ENCODE results near the gene EXOC3.

The EXOC3 gene

DNA sequence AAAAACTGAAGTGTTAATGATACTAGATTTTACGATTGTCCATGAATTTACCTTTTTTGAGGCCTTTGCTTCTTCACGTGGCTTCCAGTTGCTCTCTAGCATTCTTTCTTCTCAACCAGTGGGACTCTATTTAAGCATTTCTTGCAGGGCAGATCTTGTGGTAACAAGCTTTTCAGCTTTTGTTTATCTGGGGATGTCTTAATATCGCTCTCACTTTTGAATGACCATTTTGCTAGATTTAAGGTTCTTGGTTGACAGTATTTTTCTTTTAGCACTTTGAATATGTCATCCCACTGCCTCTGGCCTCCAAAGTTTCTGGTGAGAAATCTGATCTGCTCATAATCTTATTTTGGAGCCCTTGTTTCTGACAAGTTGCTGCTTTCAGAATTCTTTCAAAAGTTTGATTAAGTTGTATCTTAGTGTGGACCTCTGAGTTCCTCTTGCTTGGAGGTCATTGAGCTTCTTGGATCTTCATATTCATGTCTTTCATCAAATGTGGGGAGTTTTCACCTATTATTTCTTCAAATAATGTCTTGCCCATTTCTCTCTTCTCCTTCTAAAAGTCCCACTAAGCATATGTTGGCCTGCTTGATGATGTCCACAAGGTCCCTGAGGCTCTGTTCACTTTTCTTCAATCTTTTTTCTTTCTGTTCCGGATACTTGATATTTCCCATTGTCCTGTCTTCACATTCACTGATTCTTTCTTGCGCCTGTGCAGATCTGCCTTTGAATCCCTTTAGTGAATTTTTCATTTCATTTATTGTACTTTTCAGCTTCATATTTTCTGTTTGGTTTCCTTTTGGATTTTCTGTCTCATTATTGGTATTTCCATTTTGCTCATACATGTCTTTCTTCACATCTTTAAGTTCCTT is 8.8 kb downstream of the EXOC3 start:
- in situ Hi-C loops (cut with HindIII; ENCODE audit: low sequenced_read_pairs): no loop called here
- TF ChIP-seq, protein P1, sequence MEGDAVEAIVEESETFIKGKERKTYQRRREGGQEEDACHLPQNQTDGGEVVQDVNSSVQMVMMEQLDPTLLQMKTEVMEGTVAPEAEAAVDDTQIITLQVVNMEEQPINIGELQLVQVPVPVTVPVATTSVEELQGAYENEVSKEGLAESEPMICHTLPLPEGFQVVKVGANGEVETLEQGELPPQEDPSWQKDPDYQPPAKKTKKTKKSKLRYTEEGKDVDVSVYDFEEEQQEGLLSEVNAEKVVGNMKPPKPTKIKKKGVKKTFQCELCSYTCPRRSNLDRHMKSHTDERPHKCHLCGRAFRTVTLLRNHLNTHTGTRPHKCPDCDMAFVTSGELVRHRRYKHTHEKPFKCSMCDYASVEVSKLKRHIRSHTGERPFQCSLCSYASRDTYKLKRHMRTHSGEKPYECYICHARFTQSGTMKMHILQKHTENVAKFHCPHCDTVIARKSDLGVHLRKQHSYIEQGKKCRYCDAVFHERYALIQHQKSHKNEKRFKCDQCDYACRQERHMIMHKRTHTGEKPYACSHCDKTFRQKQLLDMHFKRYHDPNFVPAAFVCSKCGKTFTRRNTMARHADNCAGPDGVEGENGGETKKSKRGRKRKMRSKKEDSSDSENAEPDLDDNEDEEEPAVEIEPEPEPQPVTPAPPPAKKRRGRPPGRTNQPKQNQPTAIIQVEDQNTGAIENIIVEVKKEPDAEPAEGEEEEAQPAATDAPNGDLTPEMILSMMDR (IDR thresholded peaks at IDR 0.05; ENCODE audit: low read depth, low read length, missing control alignments): no peak
- no peak for DNase-seq (ENCODE audit: low read depth)
- no peak overlapping the region for H3K4me3 ChIP-seq (ENCODE audit: low read depth, low read length)

DNA sequence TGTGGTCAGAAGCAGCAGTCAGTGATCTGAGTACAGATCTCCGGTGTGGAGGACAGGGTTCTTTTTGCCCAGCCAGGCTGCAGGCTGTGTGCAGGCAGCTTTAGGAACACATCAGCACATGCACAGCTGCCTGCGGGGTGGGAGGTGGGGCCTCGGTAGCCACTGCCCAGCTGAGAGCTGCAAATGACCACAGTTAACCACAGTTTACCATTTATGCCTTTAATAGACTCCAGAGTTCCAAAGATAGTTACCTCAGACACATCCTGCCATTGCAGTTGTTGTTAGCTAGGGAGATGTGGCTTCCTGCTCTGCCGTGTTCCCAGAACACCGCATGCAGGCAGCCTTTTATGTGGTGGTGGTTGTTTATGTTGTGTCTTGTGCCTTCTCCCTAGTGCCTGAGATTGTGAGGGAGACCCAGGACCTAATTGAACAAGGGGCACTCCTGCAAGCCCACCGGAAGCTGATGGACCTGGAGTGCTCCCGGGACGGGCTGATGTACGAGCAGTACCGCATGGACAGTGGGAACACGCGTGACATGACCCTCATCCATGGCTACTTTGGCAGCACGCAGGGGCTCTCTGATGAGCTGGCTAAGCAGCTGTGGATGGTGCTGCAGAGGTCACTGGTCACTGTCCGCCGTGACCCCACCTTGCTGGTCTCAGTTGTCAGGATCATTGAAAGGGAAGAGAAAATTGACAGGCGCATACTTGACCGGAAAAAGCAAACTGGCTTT is 10.2 kb downstream of the EXOC3 start:
- TF ChIP-seq, protein P1 (IDR thresholded peaks at IDR 0.05; ENCODE audit: low read depth, low read length, missing control alignments): no peak
- no peak overlapping the region for H3K4me3 ChIP-seq (ENCODE audit: low read depth, low read length)
- DNase-seq (ENCODE audit: low read depth): no peak
- in situ Hi-C loops (cut with HindIII; ENCODE audit: low sequenced_read_pairs): no loop called here

DNA sequence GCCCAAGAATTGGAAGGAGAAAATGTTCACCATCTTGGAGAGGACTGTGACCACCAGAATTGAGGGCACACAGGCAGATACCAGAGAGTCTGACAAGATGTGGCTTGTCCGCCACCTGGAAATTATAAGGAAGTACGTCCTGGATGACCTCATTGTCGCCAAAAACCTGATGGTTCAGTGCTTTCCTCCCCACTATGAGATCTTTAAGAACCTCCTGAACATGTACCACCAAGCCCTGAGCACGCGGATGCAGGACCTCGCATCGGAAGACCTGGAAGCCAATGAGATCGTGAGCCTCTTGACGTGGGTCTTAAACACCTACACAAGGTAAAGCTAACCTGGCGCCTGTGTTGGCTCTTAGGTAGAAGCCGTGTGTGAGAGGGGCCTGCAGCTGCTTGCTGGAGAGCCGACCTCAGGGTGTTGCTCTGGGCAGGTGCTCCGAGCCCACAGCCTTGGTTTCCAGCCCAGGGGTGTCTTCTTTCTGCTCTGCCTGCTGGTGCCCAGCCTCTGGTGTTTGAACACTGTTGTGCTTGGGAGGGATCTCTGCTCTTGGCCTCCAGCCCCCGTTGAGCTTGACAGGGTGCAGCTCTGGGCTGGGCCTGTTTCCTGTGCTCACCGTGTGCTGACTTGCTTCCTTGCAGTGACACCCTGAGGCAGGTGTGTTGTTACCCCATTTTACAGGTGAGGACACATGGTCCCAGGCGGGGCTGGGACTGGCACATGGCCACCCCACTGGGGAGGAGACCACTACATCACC is 10.9 kb downstream of the EXOC3 start:
- TF ChIP-seq, protein P1 (IDR thresholded peaks at IDR 0.05; ENCODE audit: low read depth, low read length, missing control alignments): no peak
- in situ Hi-C loops (cut with HindIII; ENCODE audit: low sequenced_read_pairs): no loop called here
- H3K4me3 ChIP-seq (ENCODE audit: low read depth, low read length): no peak overlapping the region
- no peak for DNase-seq (ENCODE audit: low read depth)

DNA sequence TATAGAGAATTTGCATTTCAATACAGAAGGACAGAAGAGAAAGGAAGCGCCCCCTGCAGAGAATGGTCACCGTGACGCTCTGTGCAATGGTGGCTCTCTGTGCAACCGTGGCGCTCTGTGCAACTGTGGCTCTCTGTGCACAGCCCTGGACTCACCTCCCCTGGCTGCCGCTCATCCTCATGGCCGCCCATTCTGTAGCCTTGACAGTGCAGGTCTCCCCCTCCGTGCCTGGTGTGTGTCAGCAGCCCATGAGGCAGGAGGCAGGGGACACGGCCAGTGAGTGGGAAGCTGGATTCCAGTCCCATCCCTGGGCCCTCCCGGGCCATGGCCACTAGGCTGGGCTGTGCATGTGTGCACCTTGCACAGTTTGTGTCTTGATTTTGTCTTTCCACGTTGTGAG is 12.0 kb downstream of the EXOC3 start:
- in situ Hi-C loops (cut with HindIII; ENCODE audit: low sequenced_read_pairs): no loop called here
- TF ChIP-seq, protein P1 (IDR thresholded peaks at IDR 0.05; ENCODE audit: low read depth, low read length, missing control alignments): no peak
- H3K4me3 ChIP-seq (ENCODE audit: low read depth, low read length): no peak overlapping the region
- no peak for DNase-seq (ENCODE audit: low read depth)

DNA sequence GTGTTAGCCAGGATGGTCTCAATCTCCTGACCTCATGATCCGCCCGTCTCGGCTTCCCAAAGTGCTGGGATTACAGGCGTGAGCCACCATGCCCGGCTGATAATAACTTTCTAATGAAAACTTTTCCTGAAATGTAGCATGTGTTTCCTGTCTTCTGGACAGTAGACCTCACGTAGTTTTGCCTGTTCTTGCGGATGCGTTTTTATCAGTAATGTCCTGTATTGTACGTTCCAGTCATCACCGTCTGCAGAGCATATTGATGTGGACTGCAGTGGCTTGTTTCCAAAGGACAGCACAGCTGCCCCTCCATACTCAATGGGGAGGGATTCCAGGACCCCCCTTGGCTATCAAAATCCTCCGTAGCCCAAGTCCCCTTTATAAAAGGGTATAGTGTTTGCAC is 12.8 kb downstream of the EXOC3 start:
- no peak for DNase-seq (ENCODE audit: low read depth)
- H3K4me3 ChIP-seq (ENCODE audit: low read depth, low read length): no peak overlapping the region
- in situ Hi-C loops (cut with HindIII; ENCODE audit: low sequenced_read_pairs): no loop called here
- TF ChIP-seq, protein P1 (IDR thresholded peaks at IDR 0.05; ENCODE audit: low read depth, low read length, missing control alignments): no peak

All from astrocyte of the cerebellum (primary cell).